G401 (cell line): ENCODE results near the gene NAE1. TPM values are rescaled to one million over a fixed set of nuclear protein-coding genes. Genes with fewer than 3 reads are reported as not detected.

Source experiments
- DNase-seq: peaks from one replicate; pipeline ENCODE4 v3.0.0-alpha.2; 2015; ENCODE audit warnings: low spot score
- in situ Hi-C: cut with HindIII; loops from 2 replicates; pipeline ENCODE4 v1.10.0; 2016; ENCODE audit warnings: low sequenced_read_pairs, mixed read lengths
- total RNA-seq: library from RNA; depleted of rRNA; stranded (reverse); fragments of >200 nt; shearing (Covaris generic); gene quantifications from 2 replicates; pipeline ENCODE4 v1.2.3, GENCODE V29; 2014

NAE1 gene
- total RNA-seq, 1 experiment from 2014 or later: 162 TPM

DNA sequence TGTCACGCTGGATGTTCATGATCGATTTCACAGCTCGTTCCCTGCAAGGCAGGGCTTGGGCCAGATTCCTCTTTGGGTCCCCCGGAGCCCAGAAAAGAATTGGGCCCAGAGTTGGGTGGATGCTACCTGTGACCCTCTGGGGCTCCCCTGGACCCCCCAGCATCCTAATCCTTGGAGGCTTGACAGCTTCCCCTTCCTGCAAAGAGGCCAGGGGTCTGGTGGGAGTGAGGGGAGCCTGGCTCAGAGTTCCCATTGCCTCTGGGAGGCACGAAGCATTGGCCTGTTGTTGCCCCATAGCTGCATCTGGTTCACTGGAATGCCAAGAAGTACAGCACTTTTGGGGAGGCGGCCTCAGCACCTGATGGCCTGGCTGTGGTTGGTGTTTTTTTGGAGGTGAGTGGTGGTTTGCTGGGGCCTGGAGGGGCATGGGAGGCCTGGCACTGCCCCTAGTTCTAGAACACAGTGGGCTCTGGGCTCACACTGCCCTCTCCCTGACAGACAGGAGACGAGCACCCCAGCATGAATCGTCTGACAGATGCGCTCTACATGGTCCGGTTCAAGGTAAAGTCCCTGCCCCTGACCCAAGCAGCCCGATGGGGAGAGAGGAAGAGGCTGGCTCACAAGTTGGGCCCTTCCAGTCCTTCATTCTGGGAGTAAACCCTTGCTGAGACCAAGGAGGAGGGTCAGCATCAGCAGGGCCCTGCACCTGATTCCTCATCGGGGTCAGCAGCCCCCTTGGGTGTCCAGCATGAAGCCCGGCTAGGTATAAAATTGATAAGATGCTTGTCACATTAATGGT is 20.6 kb upstream of the NAE1 start:
- in situ Hi-C loops: no loop called here
- DNase-seq: no peak

DNA sequence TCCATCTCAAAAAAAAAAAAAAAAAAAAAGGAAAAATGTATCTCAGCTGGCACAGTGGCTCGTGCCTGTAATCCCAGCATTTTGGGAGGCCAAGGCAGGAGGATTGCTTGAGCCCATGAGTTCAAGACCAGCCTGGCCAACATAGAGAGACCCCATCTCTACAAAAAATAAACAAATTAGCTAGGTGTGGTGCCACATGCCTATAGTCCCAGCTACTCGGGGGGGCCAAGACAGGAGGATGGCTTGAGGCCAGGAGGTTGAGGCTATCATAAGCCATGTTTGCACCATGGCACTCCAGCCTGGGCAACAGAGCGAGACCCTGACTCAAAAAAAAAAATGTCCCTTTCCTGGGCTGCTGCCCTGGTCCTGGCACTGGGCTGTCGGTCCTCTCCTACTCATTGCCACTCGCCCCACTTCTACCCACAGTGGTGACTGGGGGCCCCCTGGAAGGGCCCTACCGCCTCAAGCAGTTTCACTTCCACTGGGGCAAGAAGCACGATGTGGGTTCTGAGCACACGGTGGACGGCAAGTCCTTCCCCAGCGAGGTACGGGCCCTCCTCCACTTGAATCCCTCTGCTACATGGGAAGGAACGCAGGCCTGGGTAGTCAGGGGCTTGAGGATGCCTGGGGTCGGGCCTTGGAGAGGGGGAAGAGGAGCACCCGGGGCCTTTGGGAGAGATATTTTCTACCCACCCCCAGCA is 19.5 kb upstream of the NAE1 start:
- DNase-seq: no peak
- in situ Hi-C loops: no loop called here

DNA sequence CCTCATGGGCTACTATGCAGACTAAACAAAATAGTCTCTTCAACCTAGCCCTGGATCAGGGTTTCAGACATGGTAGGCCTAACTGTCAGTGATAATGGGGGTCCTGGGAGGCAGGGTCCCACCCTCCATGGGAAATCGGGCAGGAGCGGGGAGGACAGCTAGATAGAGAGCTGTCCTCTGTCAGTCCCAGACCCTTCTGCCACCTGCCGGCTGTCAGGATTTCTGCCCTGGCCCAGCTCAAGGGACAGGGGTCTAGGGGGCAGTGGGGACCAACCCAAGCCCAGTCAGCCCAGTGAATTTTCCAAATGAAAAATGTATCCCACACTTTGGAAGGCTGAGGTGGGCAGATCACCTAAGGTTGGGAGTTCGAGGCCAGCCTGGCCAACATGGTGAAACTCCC is 18.8 kb upstream of the NAE1 start:
- DNase-seq: no peak
- in situ Hi-C loops: no loop called here

DNA sequence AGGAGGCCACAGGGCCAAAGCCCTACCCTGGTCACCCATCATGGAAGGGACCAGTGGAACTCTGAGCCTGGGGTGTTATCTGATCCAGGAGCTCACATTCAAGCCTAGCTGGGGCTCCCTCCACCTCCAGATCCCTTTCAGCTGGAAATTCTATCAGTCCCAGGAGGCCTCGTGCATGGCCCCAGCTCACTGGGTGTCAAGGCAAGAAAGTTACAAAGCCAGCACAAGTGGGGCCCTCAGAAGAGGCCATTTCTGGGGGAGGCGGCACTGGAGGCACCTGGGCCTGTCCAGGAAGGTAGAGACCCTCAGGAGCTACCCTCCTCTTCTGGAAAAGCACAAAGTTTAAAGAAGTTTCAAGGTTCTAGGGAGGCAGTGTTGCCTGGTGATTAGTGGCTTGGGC is 18.2 kb upstream of the NAE1 start:
- in situ Hi-C loops: no loop called here
- DNase-seq: no peak

DNA sequence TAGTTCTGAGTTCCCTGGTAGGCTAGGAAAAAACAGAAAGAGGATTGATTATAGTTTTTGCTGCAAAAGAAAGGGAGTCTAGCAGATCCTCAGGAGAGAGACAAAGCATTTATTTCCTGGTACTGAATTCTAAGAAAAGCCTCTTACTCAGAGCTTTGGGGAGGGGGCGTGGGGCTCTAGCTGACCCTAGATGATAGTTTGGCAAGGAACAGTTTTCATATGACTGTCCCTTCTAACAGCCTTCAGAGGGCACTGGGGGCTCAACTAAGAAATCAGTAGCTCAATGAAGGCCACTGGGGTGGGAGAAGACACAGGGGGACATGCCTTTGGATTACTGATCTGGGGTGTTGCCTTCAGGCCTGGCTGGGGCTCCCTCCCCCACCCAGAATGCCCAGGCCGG is 17.4 kb upstream of the NAE1 start:
- DNase-seq: no peak
- in situ Hi-C loops: no loop called here

DNA sequence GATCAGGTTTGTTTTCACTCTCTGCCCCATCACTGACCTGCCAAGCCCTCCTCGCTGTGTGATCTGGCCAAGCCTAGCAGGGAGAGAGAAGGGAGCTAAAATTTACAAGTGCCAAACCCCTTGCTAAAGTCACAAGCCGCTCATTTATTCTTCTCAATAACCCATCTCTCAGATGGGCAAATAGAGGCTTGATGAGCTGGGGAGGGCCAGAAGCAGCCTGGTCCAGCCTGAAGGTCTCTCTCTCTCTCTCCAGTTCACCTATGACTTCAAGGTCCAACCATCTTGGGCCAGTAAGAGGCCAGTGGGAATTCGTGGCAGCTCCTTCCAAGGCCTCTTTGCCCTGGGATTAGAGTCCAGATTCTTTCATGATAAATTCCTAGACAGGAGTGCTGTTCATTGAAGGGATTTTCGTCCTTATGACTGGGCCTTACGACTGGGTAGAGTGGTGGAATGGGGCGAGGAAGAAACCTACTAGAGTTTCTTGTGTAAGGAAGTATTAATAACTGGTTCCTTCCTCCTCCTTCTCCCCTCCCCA is 16.8 kb upstream of the NAE1 start:
- in situ Hi-C loops: no loop called here
- no peak for DNase-seq

DNA sequence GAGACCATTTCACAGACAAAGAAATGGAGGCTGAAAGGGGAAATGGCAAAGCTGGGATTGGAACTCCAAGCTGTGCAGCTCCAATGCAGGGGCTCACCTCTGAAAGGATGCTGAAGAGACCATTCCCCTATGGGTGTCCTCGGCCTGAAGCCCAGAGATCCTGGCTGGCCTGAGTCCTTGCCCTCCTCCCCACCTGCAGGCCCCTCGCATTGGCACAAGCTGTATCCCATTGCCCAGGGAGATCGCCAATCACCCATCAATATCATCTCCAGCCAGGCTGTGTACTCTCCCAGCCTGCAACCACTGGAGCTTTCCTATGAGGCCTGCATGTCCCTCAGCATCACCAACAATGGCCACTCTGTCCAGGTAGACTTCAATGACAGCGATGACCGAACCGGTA is 16.1 kb upstream of the NAE1 start:
- in situ Hi-C loops: no loop called here

DNA sequence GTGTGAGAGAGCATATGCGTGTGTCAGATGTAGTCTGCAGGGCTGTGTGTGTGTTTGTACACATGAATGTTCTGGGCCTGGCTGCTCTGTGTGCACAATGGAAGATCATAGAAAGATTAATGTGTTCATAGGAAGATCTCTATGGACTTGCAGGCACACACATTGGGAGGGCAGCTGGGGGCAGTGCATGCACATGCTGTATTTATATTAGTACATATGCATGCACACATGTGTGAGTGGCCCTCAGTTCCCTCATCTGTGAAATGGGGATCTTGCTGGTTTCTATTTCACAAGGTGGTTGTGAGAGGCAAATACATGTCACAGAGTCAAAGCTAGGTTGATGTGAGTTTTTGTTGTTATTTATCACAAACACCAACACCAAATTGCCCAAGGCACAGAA is 15.5 kb upstream of the NAE1 start:
- no peak for DNase-seq
- in situ Hi-C loops: no loop called here

More for the DNA sequence above, 16.1 kb upstream of the NAE1 start:
- DNase-seq: no peak

DNA sequence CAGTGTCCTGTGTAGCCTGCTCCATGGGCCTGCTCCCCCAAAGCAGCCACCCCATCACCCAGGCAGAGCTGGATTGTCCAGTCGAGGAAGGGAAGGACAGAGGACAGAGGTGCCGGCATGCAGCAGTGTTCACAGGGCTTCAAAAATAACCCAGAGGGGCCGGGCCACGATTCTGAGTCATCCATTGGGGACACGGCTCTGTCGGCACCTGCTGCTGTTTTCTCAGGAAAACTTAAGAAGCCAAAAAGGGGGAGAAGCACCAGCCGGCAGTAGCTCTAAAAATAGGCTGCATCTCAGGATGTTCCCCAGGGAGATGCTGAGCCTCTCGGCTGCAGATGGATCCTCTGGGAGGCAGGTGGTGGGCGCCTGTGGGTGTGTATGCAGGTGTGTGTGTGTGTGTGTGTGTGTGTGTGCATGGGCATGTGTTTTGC is 15.0 kb upstream of the NAE1 start:
- in situ Hi-C loops: no loop called here
- no peak for DNase-seq

DNA sequence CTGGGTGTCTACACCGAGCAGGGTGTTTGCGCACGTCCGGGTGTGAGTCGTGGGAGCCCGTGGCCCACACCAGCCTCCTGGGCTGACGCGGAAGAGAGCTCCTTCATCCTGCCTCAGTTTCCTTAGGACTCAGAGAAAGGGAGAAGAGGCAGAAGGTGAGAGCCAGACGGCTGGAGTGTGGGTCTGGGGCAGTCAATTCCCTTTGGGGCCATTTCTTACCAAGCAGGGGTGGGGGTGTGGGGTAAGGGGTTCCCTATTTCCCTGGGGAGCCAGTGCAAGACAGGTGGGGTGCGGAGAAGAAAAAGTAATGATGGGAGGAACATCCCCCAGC is 14.3 kb upstream of the NAE1 start:
- in situ Hi-C loops: no loop called here
- DNase-seq: no peak

DNA sequence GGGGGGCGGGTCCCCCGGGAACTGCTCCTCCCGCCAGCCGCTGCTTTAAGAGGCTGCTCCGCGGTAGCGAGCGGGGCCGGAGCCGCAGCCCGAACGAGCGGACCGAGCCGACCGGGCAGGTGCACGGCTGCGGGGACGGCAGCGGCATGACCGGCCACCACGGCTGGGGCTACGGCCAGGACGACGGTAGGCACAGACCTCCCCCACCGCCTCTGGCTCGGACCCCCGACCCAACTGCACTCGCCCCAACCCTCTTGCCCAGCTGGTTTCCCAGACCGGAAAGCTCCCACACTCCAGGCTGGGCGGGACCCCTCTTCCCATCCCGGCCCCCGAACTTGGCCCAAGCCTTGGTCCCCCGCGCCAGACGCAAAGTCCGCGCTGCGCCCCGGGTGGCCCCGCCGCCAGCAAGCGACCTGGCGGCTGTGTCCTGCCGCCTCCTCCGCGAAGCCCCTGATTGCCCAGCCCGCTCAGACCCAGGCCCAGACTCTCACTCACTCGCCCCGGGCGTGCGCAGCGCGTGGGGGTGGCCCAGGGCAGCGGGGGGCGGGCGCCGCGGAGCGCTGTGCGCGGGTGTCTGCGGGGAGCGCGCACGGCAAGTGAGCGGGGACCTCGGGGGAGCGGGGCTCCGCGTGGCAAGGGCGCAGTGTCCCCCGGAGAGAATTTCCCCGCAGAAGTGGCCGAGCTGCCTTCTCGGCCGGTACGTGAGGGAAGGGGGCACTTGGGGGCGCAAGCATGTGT is 13.7 kb upstream of the NAE1 start, which contains the start of gene CA7:
Gene CA7 (plus strand): TSS at position 73 of the 738 bp plus-strand sequence. CDS start 74 bp downstream, at position 147.
- in situ Hi-C loops: no loop called here
- no peak for DNase-seq

DNA sequence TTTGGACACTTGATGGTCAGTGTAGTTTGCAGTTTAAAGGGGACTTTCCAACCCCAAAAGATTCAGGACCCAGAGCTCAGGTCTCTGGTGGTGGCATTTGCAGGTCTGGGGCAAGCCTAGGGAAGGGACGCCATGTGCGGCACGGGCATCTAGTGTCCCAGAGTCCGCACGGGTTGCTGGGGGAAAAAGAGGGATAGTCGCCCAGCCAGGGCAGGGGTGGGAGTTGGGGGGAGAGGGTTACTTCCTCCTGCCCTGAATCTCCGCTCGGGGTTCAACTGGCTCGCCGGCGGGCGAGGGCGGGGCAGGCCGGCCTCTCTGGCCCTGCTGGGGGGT is 13.2 kb upstream of the NAE1 start:
- DNase-seq: no peak
- in situ Hi-C loops: no loop called here

DNA sequence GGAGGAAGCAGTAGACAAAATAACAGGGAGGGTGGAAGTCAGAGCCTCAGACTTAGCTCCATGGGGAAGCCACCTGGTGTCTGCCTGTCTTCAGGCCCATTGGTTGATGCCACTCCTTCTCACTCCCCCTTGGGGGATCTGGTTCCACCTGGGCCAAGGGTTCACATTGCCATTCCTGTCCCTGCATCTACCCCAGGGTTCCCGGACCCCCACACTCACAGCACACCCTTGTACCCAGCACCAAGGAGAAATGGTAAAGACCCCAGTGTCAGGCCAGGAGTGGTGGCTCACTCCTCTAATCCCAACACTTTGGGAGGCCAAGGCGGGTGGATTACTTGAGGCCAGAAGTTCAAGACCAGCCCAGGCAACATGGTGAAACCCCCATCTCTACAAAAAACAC is 12.4 kb upstream of the NAE1 start:
- in situ Hi-C loops: no loop called here
- DNase-seq: no peak

DNA sequence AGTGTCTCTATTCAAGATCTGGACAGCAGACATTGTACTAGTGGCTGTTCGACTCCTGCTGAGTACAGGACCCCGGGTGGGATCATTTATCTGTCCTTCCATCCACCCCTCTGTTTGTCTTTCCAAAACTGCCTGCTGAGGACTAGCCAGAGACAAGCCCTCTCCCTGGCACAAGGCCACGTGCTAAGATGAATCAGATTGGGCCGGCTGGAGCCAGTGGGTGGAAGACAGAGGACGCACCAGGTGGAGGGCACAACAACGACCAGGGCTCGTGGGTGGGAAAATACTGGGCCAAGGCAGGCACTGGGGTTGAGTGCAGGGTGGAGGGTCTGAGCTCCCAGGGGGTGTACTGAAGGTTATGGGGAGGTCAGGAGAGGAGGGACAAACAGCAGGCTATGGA is 12.0 kb upstream of the NAE1 start:
- no peak for DNase-seq
- in situ Hi-C loops: no loop called here

DNA sequence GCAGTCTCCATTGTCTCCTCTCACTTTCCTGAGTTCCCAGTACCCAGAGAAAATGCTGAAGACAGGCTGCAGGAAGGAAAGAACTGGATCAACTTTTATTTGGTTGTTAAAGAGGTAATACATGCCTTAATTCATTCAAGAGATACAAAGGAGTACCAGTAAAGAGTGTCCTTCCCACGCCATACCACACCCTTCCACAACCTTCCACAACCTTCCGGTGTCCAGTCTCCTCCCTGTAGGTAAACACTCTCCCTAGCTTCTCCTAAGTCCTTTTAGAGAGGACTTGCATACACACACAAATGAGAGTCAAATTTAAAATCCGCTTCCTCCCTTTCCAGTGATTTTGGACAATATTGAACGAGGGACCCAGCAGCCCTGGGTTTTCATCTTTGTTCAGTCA is 10.6 kb upstream of the NAE1 start:
- DNase-seq: no peak
- in situ Hi-C loops: no loop called here

DNA sequence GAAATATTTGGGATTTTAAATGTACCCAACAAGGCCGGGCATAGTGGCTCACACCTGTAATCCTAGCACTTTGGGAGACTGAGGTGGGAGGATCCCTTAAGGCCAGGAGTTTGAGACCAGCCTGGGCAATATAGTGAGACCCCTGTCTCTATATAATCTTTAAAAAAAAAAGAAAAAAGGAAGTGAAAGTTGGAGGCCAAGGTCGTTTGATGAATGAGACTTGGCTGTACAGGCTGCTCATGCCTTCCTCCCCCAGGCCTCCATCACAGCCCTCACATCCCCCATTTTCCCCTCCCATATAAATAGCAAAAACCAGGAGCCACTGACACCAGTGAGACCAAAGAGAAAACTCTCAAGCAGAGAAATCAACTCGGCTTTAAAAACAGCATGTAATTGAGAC is 10.1 kb upstream of the NAE1 start:
- in situ Hi-C loops: no loop called here
- no peak for DNase-seq

DNA sequence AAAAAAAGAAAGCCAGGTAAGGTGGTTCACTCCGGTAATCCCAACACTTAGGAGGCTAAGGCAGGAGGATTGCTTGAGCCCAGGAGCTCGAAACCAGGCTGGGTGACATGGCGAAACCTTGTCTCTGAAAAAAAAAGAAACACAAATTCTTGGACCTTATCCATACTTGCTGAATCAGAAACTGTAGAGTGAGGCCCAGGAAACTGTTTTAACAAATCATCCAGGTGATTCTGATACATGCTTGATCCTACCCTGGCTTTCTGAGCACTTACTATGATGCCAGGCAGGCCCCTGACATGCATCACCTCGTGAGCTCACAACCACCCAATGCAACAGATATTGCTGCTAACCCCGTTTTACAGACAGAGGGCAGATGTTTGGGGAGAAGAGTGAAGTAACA is 4.0 kb upstream of the NAE1 start:
- in situ Hi-C loops: no loop called here
- DNase-seq: no peak

DNA sequence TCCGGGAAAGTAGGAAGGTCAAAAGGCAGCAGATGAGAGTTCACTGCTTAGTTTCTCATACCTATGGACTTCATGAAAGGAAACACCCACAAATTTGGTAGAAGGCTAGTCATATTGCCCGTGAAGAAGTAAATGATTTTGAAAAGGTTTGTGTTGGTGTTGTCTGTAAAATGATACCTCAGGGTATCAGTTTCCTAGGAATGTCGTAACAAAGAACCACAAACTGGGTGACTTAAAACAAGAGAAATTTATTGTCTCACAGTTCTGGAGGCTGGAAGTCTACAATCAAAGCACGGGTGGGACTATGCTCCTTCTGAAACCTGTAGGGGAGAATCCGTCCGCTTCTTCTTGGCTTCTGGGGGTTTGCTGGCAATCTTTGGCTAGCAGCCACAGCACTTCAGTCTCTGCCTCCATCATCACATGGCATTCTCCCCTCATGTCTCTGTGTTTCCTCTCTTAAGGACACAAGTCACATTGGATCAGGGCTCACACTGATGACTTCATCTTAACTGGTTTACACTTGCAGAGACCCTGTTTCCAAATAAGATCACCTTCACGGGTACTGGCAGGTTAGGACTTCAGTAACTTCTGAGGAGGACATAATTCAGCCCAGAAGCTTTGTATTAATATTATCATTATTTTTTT is 2.0 kb upstream of the NAE1 start:
- no peak for DNase-seq
- in situ Hi-C loops: no loop called here

DNA sequence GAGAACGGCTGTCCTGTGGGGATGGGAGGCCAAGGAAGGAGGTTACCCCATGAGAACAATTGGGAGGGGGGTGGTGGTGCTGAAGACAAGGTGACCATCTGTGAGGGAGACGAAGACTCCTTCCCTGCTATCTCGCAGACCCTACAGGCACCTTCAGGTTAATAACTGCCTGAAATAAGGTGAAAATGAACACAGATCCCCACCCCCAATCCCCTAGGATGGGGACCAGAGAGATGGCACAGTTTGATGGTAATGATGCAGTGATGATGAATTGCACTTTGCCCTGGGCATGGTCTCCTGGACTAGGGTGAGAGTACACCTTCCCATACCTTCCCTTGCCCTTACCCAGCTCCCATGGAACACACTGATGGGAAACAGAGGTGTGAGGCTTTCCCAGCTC is 1.4 kb upstream of the NAE1 start:
- in situ Hi-C loops: no loop called here
- no peak for DNase-seq

DNA sequence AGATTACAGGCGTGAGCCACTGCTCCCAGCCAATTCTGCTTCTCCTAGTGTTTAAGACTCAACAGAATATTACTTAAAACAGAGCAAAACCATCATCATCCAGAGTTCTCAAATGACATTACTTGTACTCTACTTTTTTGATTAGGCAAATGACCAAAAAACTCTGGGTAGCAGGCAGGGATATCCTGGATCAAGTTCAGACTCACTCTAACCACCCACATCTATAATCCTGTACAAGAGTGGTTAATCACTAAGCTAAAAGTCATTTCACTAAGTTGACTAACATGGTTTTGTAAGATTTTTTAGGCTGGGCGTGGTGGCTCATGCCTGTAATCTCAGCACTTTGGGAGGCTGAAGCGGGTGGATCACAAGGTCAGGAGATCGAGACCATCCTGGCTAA is 6.8 kb downstream of the NAE1 start:
- in situ Hi-C loops: no loop called here
- DNase-seq: no peak
